ENCODE measurements around the gene LEMD3. TPM values are rescaled to one million over a fixed set of nuclear protein-coding genes. Genes with fewer than 3 reads are reported as not detected.
A peak's percentile ranks its signal among the peaks of the same experiment; 100 is the strongest.

Gene LEMD3
- total RNA-seq, 1 donor from 2014 or later, result 44.4 TPM

GRCh38 chr12:65232476-65233077 lies 63.2 kb downstream of the LEMD3 start:
- Mint-ChIP-seq H3K36me3 (peaks cover 24% of the 10 kb centered on the region), H3K27me3 (ENCODE audit: low read depth) (no peaks in the 10 kb centered on the region), H3K4me1 (no peaks in the 10 kb centered on the region), H3K27ac (no peak overlapping the region), H3K4me3 (no peak overlapping the region), H3K9me3 (peaks cover 25% of the 10 kb centered on the region)
- no peak for DNase-seq (ENCODE audit: low spot score in 2 of 2, unreplicated experiment in 2 of 2)
- TF ChIP-seq, protein P1, sequence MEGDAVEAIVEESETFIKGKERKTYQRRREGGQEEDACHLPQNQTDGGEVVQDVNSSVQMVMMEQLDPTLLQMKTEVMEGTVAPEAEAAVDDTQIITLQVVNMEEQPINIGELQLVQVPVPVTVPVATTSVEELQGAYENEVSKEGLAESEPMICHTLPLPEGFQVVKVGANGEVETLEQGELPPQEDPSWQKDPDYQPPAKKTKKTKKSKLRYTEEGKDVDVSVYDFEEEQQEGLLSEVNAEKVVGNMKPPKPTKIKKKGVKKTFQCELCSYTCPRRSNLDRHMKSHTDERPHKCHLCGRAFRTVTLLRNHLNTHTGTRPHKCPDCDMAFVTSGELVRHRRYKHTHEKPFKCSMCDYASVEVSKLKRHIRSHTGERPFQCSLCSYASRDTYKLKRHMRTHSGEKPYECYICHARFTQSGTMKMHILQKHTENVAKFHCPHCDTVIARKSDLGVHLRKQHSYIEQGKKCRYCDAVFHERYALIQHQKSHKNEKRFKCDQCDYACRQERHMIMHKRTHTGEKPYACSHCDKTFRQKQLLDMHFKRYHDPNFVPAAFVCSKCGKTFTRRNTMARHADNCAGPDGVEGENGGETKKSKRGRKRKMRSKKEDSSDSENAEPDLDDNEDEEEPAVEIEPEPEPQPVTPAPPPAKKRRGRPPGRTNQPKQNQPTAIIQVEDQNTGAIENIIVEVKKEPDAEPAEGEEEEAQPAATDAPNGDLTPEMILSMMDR (IDR thresholded peaks at IDR 0.05; ENCODE audit: unreplicated experiment), result peak; percentile 80

DNA sequence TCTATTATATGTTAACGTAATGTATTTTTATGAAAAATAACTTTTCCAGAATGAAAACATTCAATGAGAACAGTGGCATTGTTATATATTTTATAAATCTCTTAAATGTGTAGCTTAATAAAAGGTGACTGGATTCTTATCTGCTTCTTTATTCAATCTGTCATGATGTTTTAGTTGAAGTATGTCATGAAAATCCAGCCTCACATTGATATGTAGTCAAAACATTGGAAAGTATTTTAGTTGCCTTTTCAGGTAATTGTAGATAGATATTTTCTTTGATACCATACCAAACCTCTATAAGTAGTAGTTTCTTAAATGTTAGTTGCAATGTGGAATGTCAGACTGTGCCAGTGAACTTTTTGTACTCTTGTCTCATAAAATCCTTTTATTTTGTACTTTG lies 67.8 kb downstream of the LEMD3 start:
- no peak for DNase-seq (ENCODE audit: low spot score in 2 of 2, unreplicated experiment in 2 of 2)
- Mint-ChIP-seq H3K9me3 (no peaks in the 10 kb centered on the region), H3K36me3 (peaks cover 7% of the 10 kb centered on the region), H3K27ac (no peak overlapping the region), H3K4me3 (no peak overlapping the region), H3K4me1 (peaks cover 4% of the 10 kb centered on the region), H3K27me3 (ENCODE audit: low read depth) (no peaks in the 10 kb centered on the region)
- TF ChIP-seq, protein P1 (IDR thresholded peaks at IDR 0.05; ENCODE audit: unreplicated experiment), result no peak

DNA sequence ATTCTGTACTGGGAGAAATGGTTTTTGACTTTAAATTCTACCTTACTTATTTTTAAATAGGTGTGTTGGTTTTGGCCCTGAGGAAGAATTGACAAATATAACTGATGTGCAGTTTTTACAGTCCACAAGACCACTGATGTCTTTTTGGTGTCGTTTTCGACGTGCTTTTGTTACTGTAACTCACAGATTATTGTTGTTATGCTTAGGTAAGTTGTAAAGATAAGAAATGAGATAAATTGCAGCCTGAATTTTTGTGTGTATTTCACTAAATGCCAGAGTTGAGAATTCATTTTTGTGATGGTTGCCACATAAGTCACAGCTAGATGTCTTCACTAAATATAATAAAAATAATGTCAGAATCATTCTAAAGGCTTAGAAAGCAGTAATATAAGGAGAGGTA lies 69.2 kb downstream of the LEMD3 start:
- H3K4me1 Mint-ChIP-seq, result peaks cover 4% of the 10 kb centered on the region
- no peaks in the 10 kb centered on the region for H3K27me3 Mint-ChIP-seq (ENCODE audit: low read depth)
- no peak overlapping the region for H3K4me3 Mint-ChIP-seq
- peaks cover 9% of the 10 kb centered on the region for H3K36me3 Mint-ChIP-seq
- TF ChIP-seq, protein P1 (IDR thresholded peaks at IDR 0.05; ENCODE audit: unreplicated experiment), result no peak
- DNase-seq (ENCODE audit: low spot score in 2 of 2, unreplicated experiment in 2 of 2), result no peak
- H3K9me3 Mint-ChIP-seq, result no peaks in the 10 kb centered on the region
- H3K27ac Mint-ChIP-seq, result no peak overlapping the region

GRCh38 chr12:65248656-65249633 lies 79.6 kb downstream of the LEMD3 start:
- H3K27ac Mint-ChIP-seq, result no peak overlapping the region

DNA sequence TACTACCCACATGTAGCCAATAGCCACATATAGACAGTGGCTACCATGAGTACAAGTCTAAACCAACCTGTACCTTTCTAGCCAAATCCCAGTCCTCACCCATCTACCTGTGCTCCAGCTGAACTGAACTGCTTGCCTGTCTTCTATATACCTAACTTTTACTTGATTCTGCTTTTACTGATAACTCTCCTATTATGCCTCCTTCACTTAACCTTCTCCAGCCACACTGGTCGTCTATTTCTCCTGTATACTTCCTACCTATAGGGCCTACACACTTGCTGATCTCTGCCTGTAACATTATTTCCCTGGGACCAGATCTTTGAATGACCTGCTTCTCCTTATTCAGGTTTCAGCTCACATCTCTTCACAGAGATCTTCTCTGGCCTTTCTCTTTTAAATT lies 83.1 kb downstream of the LEMD3 start:
- no peak for DNase-seq (ENCODE audit: low spot score in 2 of 2, unreplicated experiment in 2 of 2)
- peaks cover 8% of the 10 kb centered on the region for H3K9me3 Mint-ChIP-seq
- no peaks in the 10 kb centered on the region for H3K27me3 Mint-ChIP-seq (ENCODE audit: low read depth)
- H3K4me3 Mint-ChIP-seq, result no peak overlapping the region
- H3K27ac Mint-ChIP-seq, result no peak overlapping the region
- no peaks in the 10 kb centered on the region for H3K4me1 Mint-ChIP-seq
- TF ChIP-seq, protein P1 (IDR thresholded peaks at IDR 0.05; ENCODE audit: unreplicated experiment), result no peak
- H3K36me3 Mint-ChIP-seq, result peaks cover 7% of the 10 kb centered on the region

More at GRCh38 chr12:65248656-65249633, 79.6 kb downstream of the LEMD3 start:
- TF ChIP-seq, protein P1 (IDR thresholded peaks at IDR 0.05; ENCODE audit: unreplicated experiment), result no peak
- H3K4me1 Mint-ChIP-seq, result no peaks in the 10 kb centered on the region
- DNase-seq (ENCODE audit: low spot score in 2 of 2, unreplicated experiment in 2 of 2), result no peak
- H3K27me3 Mint-ChIP-seq (ENCODE audit: low read depth), result no peaks in the 10 kb centered on the region
- H3K4me3 Mint-ChIP-seq, result no peak overlapping the region
- H3K9me3 Mint-ChIP-seq, result no peaks in the 10 kb centered on the region
- H3K36me3 Mint-ChIP-seq, result peaks cover 14% of the 10 kb centered on the region

Measured in mesothelial cell of epicardium (in vitro differentiated cells).